PC-9 (cell line): ENCODE measurements around the gene TMEM217.

Experiments used
- EZH2 ChIP-seq: fragments of 200-600 bp; sonication (generic); IDR thresholded peaks from 2 replicates; pipeline ENCODE4 v1.8.0; 2017; ENCODE audit warnings: antibody characterized with exemption, low read depth
- TF ChIP-seq, protein P1 (sequence below): fragments of 200-600 bp; sonication (generic); conservative IDR thresholded peaks from 2 replicates; pipeline ENCODE4 v1.6.1; 2017; ENCODE audit warnings: mixed run types, antibody characterized with exemption, mild to moderate bottlenecking, moderate library complexity

DNA sequence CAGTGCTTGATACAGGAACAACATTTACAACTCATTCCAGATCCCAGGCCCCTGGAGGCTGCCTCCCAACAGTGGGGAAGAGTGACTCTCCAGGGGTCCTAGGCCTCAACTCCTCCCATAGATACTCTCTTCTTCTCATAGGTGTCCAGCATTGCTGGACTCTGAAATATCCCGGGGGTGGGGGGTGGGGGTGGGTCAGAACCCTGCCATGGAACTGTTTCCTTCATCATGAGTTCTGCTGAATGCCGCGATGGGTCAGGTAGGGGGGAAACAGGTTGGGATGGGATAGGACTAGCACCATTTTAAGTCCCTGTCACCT, 83.8 kb downstream of the TMEM217 start:
- TF ChIP-seq, protein P1, sequence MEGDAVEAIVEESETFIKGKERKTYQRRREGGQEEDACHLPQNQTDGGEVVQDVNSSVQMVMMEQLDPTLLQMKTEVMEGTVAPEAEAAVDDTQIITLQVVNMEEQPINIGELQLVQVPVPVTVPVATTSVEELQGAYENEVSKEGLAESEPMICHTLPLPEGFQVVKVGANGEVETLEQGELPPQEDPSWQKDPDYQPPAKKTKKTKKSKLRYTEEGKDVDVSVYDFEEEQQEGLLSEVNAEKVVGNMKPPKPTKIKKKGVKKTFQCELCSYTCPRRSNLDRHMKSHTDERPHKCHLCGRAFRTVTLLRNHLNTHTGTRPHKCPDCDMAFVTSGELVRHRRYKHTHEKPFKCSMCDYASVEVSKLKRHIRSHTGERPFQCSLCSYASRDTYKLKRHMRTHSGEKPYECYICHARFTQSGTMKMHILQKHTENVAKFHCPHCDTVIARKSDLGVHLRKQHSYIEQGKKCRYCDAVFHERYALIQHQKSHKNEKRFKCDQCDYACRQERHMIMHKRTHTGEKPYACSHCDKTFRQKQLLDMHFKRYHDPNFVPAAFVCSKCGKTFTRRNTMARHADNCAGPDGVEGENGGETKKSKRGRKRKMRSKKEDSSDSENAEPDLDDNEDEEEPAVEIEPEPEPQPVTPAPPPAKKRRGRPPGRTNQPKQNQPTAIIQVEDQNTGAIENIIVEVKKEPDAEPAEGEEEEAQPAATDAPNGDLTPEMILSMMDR = no peak
- no peak for TF ChIP-seq EZH2
